ENCODE results near the gene FASN.

- no peak for TF ChIP-seq CTCF (conservative IDR thresholded peaks at IDR 0.05; ENCODE audit: low read depth, low read length)
- no peak for TF ChIP-seq NFE2L2 (IDR thresholded peaks at IDR 0.05; ENCODE audit: low read depth, low read length)
- TF ChIP-seq BHLHE40 (IDR thresholded peaks at IDR 0.05; ENCODE audit: low read depth, low read length), result no peak
- no peak for TF ChIP-seq RAD21 (IDR thresholded peaks at IDR 0.05; ENCODE audit: low read length)
- TF ChIP-seq MAZ (IDR thresholded peaks at IDR 0.05; ENCODE audit: borderline replicate concordance, low read depth, low read length), result no peak
- no peak for TF ChIP-seq USF2 (IDR thresholded peaks at IDR 0.05; ENCODE audit: low read depth, low read length)
These were observed 51.1 kb downstream of the FASN start for GRCh38 chr17:82046903-82047302.
